Omental fat pad (tissue), 4 donors: ENCODE results near the gene ZNF526. TPM values are rescaled to one million over a fixed set of nuclear protein-coding genes. Genes with fewer than 3 reads are reported as not detected.

ENCODE experiments used
- ATAC-seq: fragments of 150-250 bp; one replicate; pipeline ENCODE4 v1.9.1; 2016; ENCODE audit warnings: mild to moderate bottlenecking, moderate library complexity; ENCODE audit not compliant: low FRiP score
- DNase-seq: peaks from one replicate; pipeline ENCODE4 v3.0.0-alpha.2; 2019; ENCODE audit warnings: low spot score
- CTCF ChIP-seq, 3 donors: fragments of 450-650 bp; IDR thresholded peaks; one replicate each; pipeline ENCODE4 v1.5.1; 2016 to 2017; ENCODE audit warnings: antibody characterized with exemption in 3 of 3, mild to moderate bottlenecking in 3 of 3, moderate library complexity in 2 of 3
- total RNA-seq, 4 donors: library from RNA; depleted of rRNA; stranded (reverse); fragments of >200 nt; gene quantifications; one replicate each; pipeline ENCODE4 v1.1.0, GENCODE V29; 2016

Gene ZNF526
- total RNA-seq, 4 donors from 2014 or later = 3.2 to 7.6 (median 5.7) TPM

GRCh38 chr19:42175952-42176648 is 44.0 kb upstream of the ZNF526 start:
- no peak for ATAC-seq
- no peak for DNase-seq
- no peak for TF ChIP-seq CTCF (IDR thresholded peaks at IDR 0.05)

GRCh38 chr19:42176649-42176989 is 43.5 kb upstream of the ZNF526 start:
- ATAC-seq (peak; percentile 53), DNase-seq (no peak)
- no peak for TF ChIP-seq CTCF (IDR thresholded peaks at IDR 0.05)

- peak; percentile 46 for DNase-seq
- ATAC-seq = peak; percentile 90
- no peak for TF ChIP-seq CTCF (IDR thresholded peaks at IDR 0.05)
Measured at GRCh38 chr19:42176990-42177685, 43.0 kb upstream of the ZNF526 start.

GRCh38 chr19:42177686-42178019 is 42.5 kb upstream of the ZNF526 start:
- ATAC-seq = no peak
- no peak for TF ChIP-seq CTCF (IDR thresholded peaks at IDR 0.05)
- no peak for DNase-seq

- DNase-seq (no peak), ATAC-seq (no peak)
- TF ChIP-seq CTCF (IDR thresholded peaks at IDR 0.05) = no peak
Measured at GRCh38 chr19:42178791-42179674, 41.1 kb upstream of the ZNF526 start.

GRCh38 chr19:42184401-42184861 is 35.7 kb upstream of the ZNF526 start:
- peak; percentile 86 for ATAC-seq

More at GRCh38 chr19:42184401-42184861, 35.7 kb upstream of the ZNF526 start:
- TF ChIP-seq CTCF (IDR thresholded peaks at IDR 0.05) = peak in 2 of 3 donors; percentile 39 to 85
- DNase-seq = peak; percentile 78
